PC-9 (cell line): ENCODE data around the gene AHDC1. TPM values are rescaled to one million over a fixed set of nuclear protein-coding genes. Genes with fewer than 3 reads are reported as not detected.

Experiments
- BruUV-seq: library from RNA; stranded (reverse); fragments of 400-500 nt; replicated peaks from 2 replicates; lab custom pipeline; 2021; lab: Mats Ljungman, UMichigan
- CTCF ChIA-PET: fragments of 300-600 bp; sonication (Branson Sonifier 250); formaldehyde crosslinking; loops from one replicate; lab custom pipeline; 2022; ENCODE audit warnings: antibody characterized with exemption; lab: Charles Lee
- POLR2A ChIA-PET: fragments of 300-600 bp; sonication (Branson Sonifier 250); formaldehyde crosslinking; loops from one replicate; lab custom pipeline; 2022; ENCODE audit warnings: antibody characterized with exemption; ENCODE audit not compliant: unreplicated experiment; lab: Charles Lee
- DNase-seq, 2 experiments: peaks; one replicate each; pipeline versions ENCODE4 v3.0.0 to v3.0.0-alpha.2; 2015 to 2022; ENCODE audit warnings: mixed read lengths in 1 of 2
- H2AFZ ChIP-seq: fragments of 200-600 bp; sonication (generic); 2 replicates; pipeline ENCODE4 v1.8.1; 2017; ENCODE audit warnings: antibody characterized with exemption
- H3F3A ChIP-seq: fragments of 200-600 bp; sonication (generic); 2 replicates; pipeline ENCODE4 v1.8.1; 2017; ENCODE audit warnings: antibody characterized with exemption, mild to moderate bottlenecking, low read depth; ENCODE audit not compliant: insufficient read depth
- H3K27ac ChIP-seq: fragments of 200-600 bp; sonication (generic); 2 replicates; pipeline ENCODE4 v1.6.1; 2016; ENCODE audit warnings: mixed run types
- H3K27me3 ChIP-seq: fragments of 200-600 bp; sonication (generic); 2 replicates; pipeline ENCODE4 v1.6.1; 2016; ENCODE audit warnings: low read depth, mixed run types; ENCODE audit not compliant: insufficient read depth
- H3K36me3 ChIP-seq: fragments of 200-600 bp; sonication (generic); 2 replicates; pipeline ENCODE4 v1.6.1; 2016; ENCODE audit warnings: low read depth, mixed run types
- H3K4me1 ChIP-seq: fragments of 200-600 bp; sonication (generic); replicated peaks from 2 replicates; pipeline ENCODE4 v1.6.1; 2016; ENCODE audit warnings: mixed run types; ENCODE audit not compliant: insufficient read depth
- H3K4me2 ChIP-seq: fragments of 200-600 bp; sonication (generic); 2 replicates; pipeline ENCODE4 v1.6.1; 2017; ENCODE audit warnings: mixed run types
- H3K4me3 ChIP-seq: fragments of 200-600 bp; sonication (generic); 2 replicates; pipeline ENCODE4 v1.6.1; 2016; ENCODE audit warnings: mixed run types
- H3K79me2 ChIP-seq: fragments of 200-600 bp; sonication (generic); 2 replicates; pipeline ENCODE4 v1.6.1; 2017; ENCODE audit warnings: low read depth, mixed run types
- H3K9me2 ChIP-seq: fragments of 200-600 bp; sonication (generic); 2 replicates; pipeline ENCODE4 v1.8.1; 2017; ENCODE audit warnings: mild to moderate bottlenecking; ENCODE audit not compliant: insufficient read depth
- H3K9me3 ChIP-seq: fragments of 200-600 bp; sonication (generic); 2 replicates; pipeline ENCODE4 v1.8.1; 2016; ENCODE audit warnings: low read depth; ENCODE audit not compliant: insufficient read depth
- H4K20me1 ChIP-seq: fragments of 200-600 bp; sonication (generic); 2 replicates; pipeline ENCODE4 v1.8.1; 2017; ENCODE audit not compliant: insufficient read depth
- CTCF ChIP-seq: fragments of 200-600 bp; sonication (generic); conservative IDR thresholded peaks from 2 replicates; pipeline ENCODE4 v1.6.1; 2017; ENCODE audit warnings: mixed run types, antibody characterized with exemption, mild to moderate bottlenecking, moderate library complexity
- EZH2 ChIP-seq: fragments of 200-600 bp; sonication (generic); IDR thresholded peaks from 2 replicates; pipeline ENCODE4 v1.8.0; 2017; ENCODE audit warnings: antibody characterized with exemption, low read depth
- intact Hi-C: fragments of 100-400 bp; cut with micrococcal nuclease; formaldehyde crosslinking; loops from one replicate; pipeline ENCODE4 v1.10.0; 2022; ENCODE audit not compliant: unreplicated experiment
- total RNA-seq: library from RNA; stranded (reverse); gene quantifications from 2 replicates; pipeline ENCODE4 v1.2.3, GENCODE V29; 2021

The AHDC1 gene
- total RNA-seq, 1 experiment from 2014 or later: 48.8 TPM

GRCh38 chr1:27548136-27548853 is 55.6 kb downstream of the AHDC1 start:
- Histone ChIP-seq H3K9me3 (no peaks in the 10 kb centered on the region), H3K79me2 (peaks cover 11% of the 10 kb centered on the region; the same call in 1 of the 2 replicates), H3K27ac (no peak overlapping the region), H2AFZ (no peak overlapping the region), H4K20me1 (no peaks in the 10 kb centered on the region), H3K4me1 (peaks cover 19% of the 10 kb centered on the region), H3K36me3 (no peaks in the 10 kb centered on the region), H3K4me2 (no peak overlapping the region), H3K9me2 (no peaks in the 10 kb centered on the region), H3K27me3 (no peaks in the 10 kb centered on the region), H3F3A (peaks cover 11% of the 10 kb centered on the region), H3K4me3 (no peak overlapping the region)
- no TSS peak for BruUV-seq
- CTCF ChIA-PET: no interaction called here
- no peak for DNase-seq
- POLR2A ChIA-PET: no interaction called here
- TF ChIP-seq CTCF (no peak), EZH2 (no peak)
- intact Hi-C loops: no loop called here

- H3K79me2 ChIP-seq: peaks cover 11% of the 10 kb centered on the region; the same call in 1 of the 2 replicates
- no peaks in the 10 kb centered on the region for H3K9me2 ChIP-seq
- H2AFZ ChIP-seq: no peak overlapping the region
- no peaks in the 10 kb centered on the region for H4K20me1 ChIP-seq
- no peaks in the 10 kb centered on the region for H3K9me3 ChIP-seq
- DNase-seq: no peak
- intact Hi-C loops: no loop called here
- TF ChIP-seq CTCF (no peak), EZH2 (no peak)
- CTCF ChIA-PET: interaction anchor here (1.2 kb wide), 1 partner anchor 9 kb away, joined by 3 read pairs; no protein-coding TSS in a partner anchor
- H3K4me1 ChIP-seq: peaks cover 27% of the 10 kb centered on the region
- no peak overlapping the region for H3K4me3 ChIP-seq
- POLR2A ChIA-PET: no interaction called here
- no peaks in the 10 kb centered on the region for H3K27me3 ChIP-seq
- H3K36me3 ChIP-seq: no peaks in the 10 kb centered on the region
- BruUV-seq: no TSS peak
- H3K27ac ChIP-seq: no peak overlapping the region
- H3K4me2 ChIP-seq: no peak overlapping the region
- H3F3A ChIP-seq: peaks cover 19% of the 10 kb centered on the region
These were observed 56.5 kb downstream of the AHDC1 start for GRCh38 chr1:27547220-27548116.

GRCh38 chr1:27545876-27546275 is 58.1 kb downstream of the AHDC1 start:
- no peak overlapping the region for H3K4me3 ChIP-seq
- no TSS peak for BruUV-seq
- peaks cover 40% of the 10 kb centered on the region for H3K4me1 ChIP-seq
- intact Hi-C loops: no loop called here
- H3K4me2 ChIP-seq: no peak overlapping the region
- peaks cover 11% of the 10 kb centered on the region; the same call in 1 of the 2 replicates for H3K79me2 ChIP-seq
- DNase-seq: no peak
- H2AFZ ChIP-seq: no peak overlapping the region
- no peak for TF ChIP-seq EZH2
- TF ChIP-seq CTCF: no peak
- peaks cover 33% of the 10 kb centered on the region for H3F3A ChIP-seq
- no peaks in the 10 kb centered on the region for H3K27me3 ChIP-seq
- no peaks in the 10 kb centered on the region for H4K20me1 ChIP-seq
- H3K36me3 ChIP-seq: no peaks in the 10 kb centered on the region
- CTCF ChIA-PET: interaction anchor here (0.5 to 0.7 kb wide), 3 partner anchors 16 to 178 kb away, joined by 4 to 6 read pairs (median 5); no protein-coding TSS in a partner anchor
- POLR2A ChIA-PET: no interaction called here
- no peaks in the 10 kb centered on the region for H3K9me2 ChIP-seq
- no peak overlapping the region for H3K27ac ChIP-seq
- H3K9me3 ChIP-seq: no peaks in the 10 kb centered on the region
